ENCODE results near the gene SLC28A3. TPM values are rescaled to one million over a fixed set of nuclear protein-coding genes. Genes with fewer than 3 reads are reported as not detected.

The SLC28A3 gene
- total and polyA plus RNA-seq, 2 experiments from 2014 or later, result not detected

DNA sequence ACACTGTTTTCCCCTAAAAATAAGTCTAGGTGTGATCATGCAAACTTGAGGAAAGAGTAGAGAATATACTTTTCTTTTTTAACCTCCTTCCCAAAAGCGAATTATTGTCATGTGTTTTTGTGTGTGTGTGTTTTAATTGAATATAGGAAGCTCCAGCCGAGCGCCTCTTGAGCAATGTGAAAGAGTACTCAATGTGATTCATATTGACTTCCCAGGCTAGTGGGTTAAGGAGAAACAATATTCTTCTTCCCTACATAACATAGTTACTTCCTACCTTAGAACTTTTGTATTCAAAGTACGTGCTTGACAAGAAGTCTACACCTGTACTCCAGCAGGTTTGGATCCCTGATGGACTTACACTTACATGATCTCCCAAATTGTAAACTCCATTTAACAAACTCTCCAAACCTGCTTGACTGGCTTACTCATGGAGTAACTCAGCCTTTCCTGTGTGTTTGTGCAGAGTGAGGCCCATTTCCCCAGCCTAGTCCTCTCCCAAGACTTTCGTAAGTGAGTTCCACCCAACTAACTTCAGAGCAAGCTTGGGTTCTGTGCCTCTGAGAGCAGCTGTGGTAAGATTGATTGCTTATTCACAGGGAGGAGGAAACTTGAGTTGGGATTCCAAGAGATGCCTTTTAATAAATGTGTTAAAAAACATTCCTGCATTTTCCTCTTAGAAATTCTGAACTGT is 9.3 kb downstream of the SLC28A3 start:
- TF ChIP-seq POLR2AphosphoS5 (IDR thresholded peaks at IDR 0.05; ENCODE audit: low read depth), result no peak
- no peak for TF ChIP-seq NANOG (IDR thresholded peaks at IDR 0.05; ENCODE audit: borderline replicate concordance)
- TF ChIP-seq, protein P1, sequence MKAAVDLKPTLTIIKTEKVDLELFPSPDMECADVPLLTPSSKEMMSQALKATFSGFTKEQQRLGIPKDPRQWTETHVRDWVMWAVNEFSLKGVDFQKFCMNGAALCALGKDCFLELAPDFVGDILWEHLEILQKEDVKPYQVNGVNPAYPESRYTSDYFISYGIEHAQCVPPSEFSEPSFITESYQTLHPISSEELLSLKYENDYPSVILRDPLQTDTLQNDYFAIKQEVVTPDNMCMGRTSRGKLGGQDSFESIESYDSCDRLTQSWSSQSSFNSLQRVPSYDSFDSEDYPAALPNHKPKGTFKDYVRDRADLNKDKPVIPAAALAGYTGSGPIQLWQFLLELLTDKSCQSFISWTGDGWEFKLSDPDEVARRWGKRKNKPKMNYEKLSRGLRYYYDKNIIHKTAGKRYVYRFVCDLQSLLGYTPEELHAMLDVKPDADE (IDR thresholded peaks at IDR 0.05), result no peak
- no peak for TF ChIP-seq ZNF114 (CRISPR knock-in tag; IDR thresholded peaks at IDR 0.05)
- no peak for TF ChIP-seq STAT1 (IDR thresholded peaks at IDR 0.05; ENCODE audit: unreplicated experiment)
- Histone ChIP-seq H3K27ac (ENCODE audit: low read depth) (no peak overlapping the region), H3K36me3 (ENCODE audit: insufficient read depth) (peaks cover 4% of the 10 kb centered on the region; the same call in 1 of the 2 replicates), H3K79me2 (replicated peaks; ENCODE audit: insufficient read depth) (no peaks in the 10 kb centered on the region), H3K27me3 (ENCODE audit: insufficient read depth) (no peaks in the 10 kb centered on the region), H3K4me1 (ENCODE audit: insufficient read depth) (peaks cover 9% of the 10 kb centered on the region), H4K20me1 (replicated peaks; ENCODE audit: insufficient read depth) (no peaks in the 10 kb centered on the region), H3F3A (replicated peaks; ENCODE audit: low read depth) (no peaks in the 10 kb centered on the region), H3K4me2 (0 out of 2 replicates have a peak overlapping the region, but pooled peaks have one; percentile 28), H2AFZ (peak overlapping the region; percentile 34; the same call in 1 of the 2 replicates), H3K4me3 (no peak overlapping the region), H3K9me2 (ENCODE audit: insufficient read depth) (peaks cover 4% of the 10 kb centered on the region; the same call in 1 of the 2 replicates)
- peaks cover 15% of the 10 kb centered on the region; the same call in 2 of the 3 replicates for H3K9me3 Mint-ChIP-seq
- DNase-seq (ENCODE audit: low spot score) (peak; percentile 19), ATAC-seq (no peak; the same call in 2 of the 3 replicates)
- peaks cover 5% of the 10 kb centered on the region; the same call in 2 of the 3 replicates for H3K36me3 Mint-ChIP-seq (ENCODE audit: low read depth)
- H3K27me3 Mint-ChIP-seq (ENCODE audit: insufficient read depth, low read depth, poor library complexity), result no peaks in the 10 kb centered on the region
- no peak overlapping the region for H3K4me3 Mint-ChIP-seq
- H3K27ac Mint-ChIP-seq, result peak overlapping the region; percentile 85; the same call in 1 of the 2 replicates
- peaks cover 19% of the 10 kb centered on the region for H3K4me1 Mint-ChIP-seq

DNA sequence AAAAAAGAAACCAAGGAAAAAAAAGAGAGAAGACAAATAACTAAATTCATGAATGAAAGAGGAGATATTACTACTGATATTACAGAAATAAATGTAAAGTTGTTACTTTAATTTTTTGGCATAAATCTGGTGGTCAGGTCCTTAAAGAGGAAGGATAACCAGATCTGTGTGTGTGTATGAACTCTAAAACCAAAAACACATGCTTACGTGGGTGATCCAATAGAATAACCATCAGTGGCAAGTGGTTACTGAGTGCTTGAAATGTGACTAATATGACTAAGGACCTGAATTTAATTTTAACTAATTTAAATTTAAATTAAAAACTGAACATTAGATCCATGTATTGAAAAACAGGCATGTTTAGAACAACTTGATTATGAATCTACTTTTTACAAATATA is 10.3 kb downstream of the SLC28A3 start:
- Mint-ChIP-seq H3K4me1 (peaks cover 19% of the 10 kb centered on the region), H3K27ac (no peak overlapping the region), H3K36me3 (ENCODE audit: low read depth) (peaks cover 5% of the 10 kb centered on the region; the same call in 2 of the 3 replicates), H3K27me3 (ENCODE audit: insufficient read depth, low read depth, poor library complexity) (no peaks in the 10 kb centered on the region), H3K4me3 (no peak overlapping the region), H3K9me3 (peaks cover 15% of the 10 kb centered on the region; the same call in 2 of the 3 replicates)
- no peaks in the 10 kb centered on the region for H3K79me2 ChIP-seq (replicated peaks; ENCODE audit: insufficient read depth)
- H4K20me1 ChIP-seq (replicated peaks; ENCODE audit: insufficient read depth), result no peaks in the 10 kb centered on the region
- no peak for TF ChIP-seq POLR2AphosphoS5 (IDR thresholded peaks at IDR 0.05; ENCODE audit: low read depth)
- TF ChIP-seq ZNF331 (CRISPR knock-in tag; IDR thresholded peaks at IDR 0.05; ENCODE audit: low read depth), result no peak
- TF ChIP-seq CREB1 (CRISPR knock-in tag; IDR thresholded peaks at IDR 0.05; ENCODE audit: low read depth), result no peak
- no peak for TF ChIP-seq JUNB (IDR thresholded peaks at IDR 0.05; ENCODE audit: unreplicated experiment)
- no peak for TF ChIP-seq EZH2phosphoT487 (IDR thresholded peaks at IDR 0.05; ENCODE audit: unreplicated experiment)
- no peak for TF ChIP-seq STAT1 (IDR thresholded peaks at IDR 0.05; ENCODE audit: unreplicated experiment)
- no peak for TF ChIP-seq NANOG (IDR thresholded peaks at IDR 0.05; ENCODE audit: borderline replicate concordance)
- no peak overlapping the region for H3K4me3 ChIP-seq
- DNase-seq (ENCODE audit: low spot score) (no peak), ATAC-seq (no peak)
- H3K9me2 ChIP-seq (ENCODE audit: insufficient read depth), result peaks cover 7% of the 10 kb centered on the region; the same call in 1 of the 2 replicates
- peaks cover 9% of the 10 kb centered on the region for H3K4me1 ChIP-seq (ENCODE audit: insufficient read depth)
- peaks cover 4% of the 10 kb centered on the region; the same call in 1 of the 2 replicates for H3K36me3 ChIP-seq (ENCODE audit: insufficient read depth)
- no peaks in the 10 kb centered on the region for H3K27me3 ChIP-seq (ENCODE audit: insufficient read depth)
- no peak overlapping the region for H3K27ac ChIP-seq (ENCODE audit: low read depth)
- H2AFZ ChIP-seq, result no peak overlapping the region
- H3F3A ChIP-seq (replicated peaks; ENCODE audit: low read depth), result no peaks in the 10 kb centered on the region
- no peak overlapping the region for H3K4me2 ChIP-seq

All from GM23338 (cell line).